H1 (cell line): ENCODE measurements around the gene VPS13C. TPM values are rescaled to one million over a fixed set of nuclear protein-coding genes. Genes with fewer than 3 reads are reported as not detected.

Experiments
- CTCF ChIA-PET: fragments of 300-600 bp; sonication (Branson Sonifier 250); formaldehyde crosslinking; loops from one replicate; lab custom pipeline; 2021; ENCODE audit not compliant: partially characterized antibody; lab: Charles Lee
- POLR2A ChIA-PET: fragments of 300-600 bp; sonication (Branson Sonifier 250); formaldehyde crosslinking; loops from one replicate; lab custom pipeline; 2021; ENCODE audit warnings: inconsistent platforms; ENCODE audit not compliant: partially characterized antibody; lab: Charles Lee
- DNase-seq, 2 experiments: peaks; one replicate each; pipeline versions ENCODE4 v3.0.0 to v3.0.0-alpha.2; 2010 to 2022; ENCODE audit warnings: low spot score in 2 of 2, low read depth in 1 of 2, mixed read lengths in 1 of 2
- FAIRE-seq: peaks from 2 replicates; lab custom pipeline; 2011; peaks lifted over from hg19 to GRCh38; lab: Jason Lieb, UNC
- H2AFZ ChIP-seq: 2 replicates; pipeline ENCODE4 v1.8.1; 2012; ENCODE audit warnings: low read length, inconsistent platforms
- H2AK5ac ChIP-seq: 2 replicates; pipeline ENCODE4 v1.6.1; 2013; ENCODE audit warnings: low read depth, low read length
- H2BK120ac ChIP-seq: replicated peaks from 2 replicates; pipeline ENCODE3; 2013; ENCODE audit warnings: low read depth, low read length, inconsistent platforms
- H2BK12ac ChIP-seq: 2 replicates; pipeline ENCODE4 v1.6.1; 2013; ENCODE audit warnings: low read depth, low read length
- H2BK15ac ChIP-seq: 2 replicates; pipeline ENCODE4 v1.6.1; 2013; ENCODE audit warnings: low read length
- H2BK20ac ChIP-seq: 2 replicates; pipeline ENCODE4 v1.6.1; 2013; ENCODE audit warnings: low read length
- H2BK5ac ChIP-seq: 2 replicates; pipeline ENCODE4 v1.6.1; 2013; ENCODE audit warnings: low read depth, low read length
- H3K14ac ChIP-seq: 2 replicates; pipeline ENCODE4 v1.6.1; 2013; ENCODE audit warnings: inconsistent platforms; ENCODE audit not compliant: insufficient read length
- H3K18ac ChIP-seq: 2 replicates; pipeline ENCODE4 v1.6.1; 2013; ENCODE audit warnings: low read length; ENCODE audit errors: extremely low read depth
- H3K23ac ChIP-seq: 2 replicates; pipeline ENCODE4 v1.6.1; 2013; ENCODE audit warnings: inconsistent platforms; ENCODE audit not compliant: insufficient read length
- H3K23me2 ChIP-seq: 2 replicates; pipeline ENCODE4 v1.6.1; 2013; ENCODE audit warnings: low read depth, low read length
- H3K27ac ChIP-seq: 2 replicates; pipeline ENCODE4 v1.6.1; 2011; ENCODE audit warnings: low read depth, low read length, inconsistent platforms
- H3K27me3 ChIP-seq, 4 experiments: replicated peaks in 1 of 4; 1 replicate in 1 of 4; 2 replicates in 3 of 4; pipeline versions ENCODE4 v1.6.1 to v1.8.1; 2011 to 2013; ENCODE audit warnings: low read length in 3 of 4, mild to moderate bottlenecking in 3 of 4, inconsistent platforms in 2 of 4, mixed read lengths in 2 of 4, moderate library complexity in 1 of 4; ENCODE audit not compliant: control insufficient read depth in 3 of 4, insufficient read depth in 3 of 4; ENCODE audit errors: extremely low read depth in 1 of 4
- H3K36me3 ChIP-seq, 4 experiments: 2 replicates each; pipeline versions ENCODE4 v1.6.1 to v1.8.1; 2011 to 2013; ENCODE audit warnings: mild to moderate bottlenecking in 4 of 4, low read length in 3 of 4, moderate library complexity in 2 of 4, control low read depth in 1 of 4, inconsistent platforms in 1 of 4; ENCODE audit not compliant: insufficient read depth in 4 of 4, control insufficient read depth in 2 of 4
- H3K4ac ChIP-seq: replicated peaks from 2 replicates; pipeline ENCODE3; 2013; ENCODE audit warnings: low read length, low read depth, mixed read lengths, inconsistent platforms; ENCODE audit not compliant: insufficient read length
- H3K4me1 ChIP-seq, 4 experiments: replicated peaks in 1 of 4; 1 replicate in 1 of 4; 2 replicates in 3 of 4; pipeline versions ENCODE4 v1.6.1 to v1.8.1; 2011 to 2013; ENCODE audit warnings: low read length in 3 of 4, inconsistent platforms in 2 of 4, mixed read lengths in 1 of 4; ENCODE audit not compliant: insufficient read depth in 4 of 4, control insufficient read depth in 3 of 4
- H3K4me2 ChIP-seq, 2 experiments: 2 replicates each; pipeline versions ENCODE4 v1.6.1 to v1.8.1; 2011 to 2013; ENCODE audit warnings: low read depth in 2 of 2, low read length in 2 of 2, control low read depth in 1 of 2, inconsistent platforms in 1 of 2, mild to moderate bottlenecking in 1 of 2; ENCODE audit not compliant: insufficient read depth in 1 of 2
- H3K4me3 ChIP-seq, 4 experiments: fragments of 200-600, 300-600 bp in 1 of 4; sonication (generic), shearing (Covaris generic), sonication (Bioruptor Twin) in 1 of 4; 2 replicates each; pipeline versions ENCODE4 v1.5.1 to v1.8.1; 2011 to 2016; ENCODE audit warnings: low read length in 4 of 4, low read depth in 3 of 4, control low read depth in 2 of 4, inconsistent platforms in 2 of 4, mild to moderate bottlenecking in 2 of 4, mixed read lengths in 1 of 4, moderate library complexity in 1 of 4; ENCODE audit not compliant: insufficient read depth in 2 of 4; ENCODE audit errors: extremely low read depth in 1 of 4
- H3K56ac ChIP-seq: replicated peaks from 2 replicates; pipeline ENCODE3; 2013; ENCODE audit warnings: low read depth, mild to moderate bottlenecking, mixed read lengths, low read length, inconsistent platforms; ENCODE audit not compliant: insufficient read length
- H3K79me1 ChIP-seq: 2 replicates; pipeline ENCODE4 v1.6.1; 2013; ENCODE audit warnings: low read depth, low read length, control low read depth
- H3K79me2 ChIP-seq, 2 experiments: 2 replicates each; pipeline versions ENCODE4 v1.6.1 to v1.8.1; 2012 to 2013; ENCODE audit warnings: low read length in 2 of 2, mild to moderate bottlenecking in 2 of 2, inconsistent platforms in 1 of 2; ENCODE audit not compliant: insufficient read depth in 2 of 2, control insufficient read depth in 1 of 2
- H3K9ac ChIP-seq, 4 experiments: replicated peaks in 1 of 4; 1 replicate in 1 of 4; 2 replicates in 3 of 4; pipeline versions ENCODE4 v1.6.1 to v1.8.1; 2011 to 2013; ENCODE audit warnings: low read depth in 3 of 4, low read length in 3 of 4, control low read depth in 2 of 4, mild to moderate bottlenecking in 2 of 4, moderate library complexity in 2 of 4, inconsistent platforms in 1 of 4; ENCODE audit errors: extremely low read depth in 1 of 4
- H3K9me3 ChIP-seq, 2 experiments: 2 replicates each; pipeline versions ENCODE4 v1.6.1 to v1.8.1; 2012 to 2013; ENCODE audit warnings: mild to moderate bottlenecking in 2 of 2, moderate library complexity in 2 of 2, control low read depth in 1 of 2, inconsistent platforms in 1 of 2, low read depth in 1 of 2, low read length in 1 of 2, mixed read lengths in 1 of 2; ENCODE audit not compliant: insufficient read depth in 2 of 2
- H4K20me1 ChIP-seq, 2 experiments: replicated peaks in 1 of 2; 2 replicates each; pipeline versions ENCODE3 to v1.8.1; 2011 to 2013; ENCODE audit warnings: inconsistent platforms in 2 of 2, low read length in 2 of 2, mild to moderate bottlenecking in 1 of 2; ENCODE audit not compliant: insufficient read depth in 2 of 2, control insufficient read depth in 1 of 2
- H4K5ac ChIP-seq: 2 replicates; pipeline ENCODE4 v1.6.1; 2013; ENCODE audit warnings: low read length, low read depth, mixed read lengths, inconsistent platforms; ENCODE audit not compliant: insufficient read length
- H4K8ac ChIP-seq: 2 replicates; pipeline ENCODE4 v1.8.0; 2013; ENCODE audit warnings: mild to moderate bottlenecking, moderate library complexity, low read length, inconsistent platforms; ENCODE audit not compliant: insufficient read depth; ENCODE audit errors: extremely low read depth
- H4K91ac ChIP-seq: replicated peaks from 2 replicates; pipeline ENCODE3; 2013; ENCODE audit warnings: low read length, mixed read lengths, inconsistent platforms; ENCODE audit not compliant: insufficient read length
- FOSL1 ChIP-seq: IDR thresholded peaks from 2 replicates; pipeline ENCODE4 v1.6.1; 2011; ENCODE audit warnings: mild to moderate bottlenecking, low read depth, low read length, moderate library complexity; ENCODE audit not compliant: insufficient read depth
- GABPA ChIP-seq: IDR thresholded peaks from 2 replicates; pipeline ENCODE4 v1.6.1; 2011; ENCODE audit warnings: mild to moderate bottlenecking, low read length, moderate library complexity, borderline replicate concordance; ENCODE audit not compliant: insufficient read depth
- RAD21 ChIP-seq, 2 experiments: IDR thresholded peaks in 1 of 2; conservative IDR thresholded peaks in 1 of 2; 2 replicates each; pipeline ENCODE4 v1.6.1; 2011; ENCODE audit warnings: low read depth in 2 of 2, low read length in 2 of 2, improper control_type of control experiment in 1 of 2, inconsistent platforms in 1 of 2, mild to moderate bottlenecking in 1 of 2, moderate library complexity in 1 of 2
- RBBP5 ChIP-seq: IDR thresholded peaks from 2 replicates; pipeline ENCODE4 v1.7.1; 2012; ENCODE audit warnings: low read depth, mild to moderate bottlenecking, inconsistent platforms, low read length, moderate library complexity, borderline replicate concordance
- RXRA ChIP-seq: IDR thresholded peaks from 2 replicates; pipeline ENCODE4 v1.6.1; 2011; ENCODE audit warnings: low read depth, mild to moderate bottlenecking, low read length, moderate library complexity; ENCODE audit not compliant: insufficient read depth
- TEAD4 ChIP-seq: IDR thresholded peaks from 2 replicates; pipeline ENCODE4 v1.6.1; 2012; ENCODE audit warnings: low read depth, low read length, inconsistent platforms, mixed read lengths
- WGBS, 2 experiments: shearing (Covaris generic) in 1 of 2; methylation state at CpG; one replicate each; pipeline versions ENCODE4 v1.1.6 to v1.1.7; 2013 to 2015; ENCODE audit warnings: low lambda C conversion rate in 2 of 2, mixed read lengths in 2 of 2, inconsistent platforms in 1 of 2, low coverage in 1 of 2, missing lambda C conversion rate in 1 of 2; ENCODE audit not compliant: insufficient replicate concordance in 2 of 2, insufficient coverage in 1 of 2, insufficient read length in 1 of 2; ENCODE audit errors: extremely low coverage in 1 of 2, missing lambda C conversion rate in 1 of 2; 5-methylcytosine and 5-hydroxymethylcytosine counted together
- polyA plus RNA-seq, 7 experiments: library from polyadenylated mRNA; depleted of rRNA in 3 of 7; stranded (reverse) in 5 of 7; unstranded in 2 of 7; fragments of >200 nt in 5 of 7; fragments of 200-250 nt in 2 of 7; gene quantifications; 1 replicate in 5 of 7; 2 replicates in 1 of 7; 4 replicates in 1 of 7; pipeline versions ENCODE4 v1.2.1 to v1.2.3, GENCODE V29; 2011 to 2013; ENCODE audit warnings: missing spikeins in 2 of 7, mixed read lengths in 2 of 7
- total RNA-seq: library from RNA; stranded (reverse); fragmentation: NEBNext Ultra II Directional; extraction: Animal tissue kit (Norgen Biotek cat#: 25700); gene quantifications from 2 replicates; pipeline ENCODE4 v1.2.1, GENCODE V29; 2021
- TF ChIP-seq, protein P1 (sequence below): IDR thresholded peaks from 2 replicates; pipeline ENCODE4 v1.6.1; 2012; ENCODE audit warnings: inconsistent platforms
- TF ChIP-seq, protein P2 (sequence below): IDR thresholded peaks from 2 replicates; pipeline ENCODE4 v1.6.1; 2012; ENCODE audit warnings: inconsistent platforms

VPS13C gene
- total and polyA plus RNA-seq, 2 of the 8 experiments (the other 6 are each of a cell fraction or from before 2014, with no cell fraction given), result 4.8 to 18.8 TPM

DNA sequence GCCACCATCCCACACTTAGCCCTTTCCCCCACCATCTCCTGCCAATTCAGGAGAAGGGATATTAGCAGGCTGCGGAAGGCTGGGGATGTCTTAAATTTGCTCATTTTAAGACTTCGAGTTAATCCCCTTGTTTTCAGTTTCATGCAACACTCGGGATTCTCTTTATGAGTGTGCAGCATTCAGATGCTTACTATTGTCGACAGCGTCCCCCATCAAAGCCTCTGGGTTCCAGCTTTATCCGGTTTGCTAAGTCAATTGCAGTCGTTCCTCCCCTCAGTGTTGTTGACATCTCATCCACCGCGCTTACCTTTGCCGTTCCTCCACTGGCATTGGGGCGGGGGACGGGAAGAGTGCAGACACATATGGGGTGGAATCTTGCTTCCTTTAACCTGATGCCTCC lies 220.2 kb downstream of the VPS13C start:
- Histone ChIP-seq H3K79me1 (no peaks in the 10 kb centered on the region), H3K79me2 (no peaks in the 10 kb centered on the region), H4K5ac (no peak overlapping the region), H3K4me1 (peaks cover 0 to 3% (median 0%) of the 10 kb centered on the region in 4 experiments; a peak in 2 of 7 replicates), H2BK120ac (no peak overlapping the region), H3K4me2 (no peak overlapping the region), H3K9ac (no peak overlapping the region), H2AFZ (peak overlapping the region; percentile 95; the same call in 1 of the 2 replicates), H3K36me3 (no peaks in the 10 kb centered on the region), H3K27me3 (no peaks in the 10 kb centered on the region), H4K8ac (no peak overlapping the region), H2BK12ac (no peak overlapping the region), H3K27ac (no peak overlapping the region), H2AK5ac (no peak overlapping the region), H3K4ac (no peak overlapping the region), H3K9me3 (no peaks in the 10 kb centered on the region), H3K56ac (no peak overlapping the region), H4K91ac (no peak overlapping the region), H2BK20ac (no peak overlapping the region), H3K14ac (no peak overlapping the region), H3K18ac (no peak overlapping the region), H4K20me1 (no peaks in the 10 kb centered on the region), H2BK5ac (no peak overlapping the region), H3K4me3 (no peak overlapping the region), H3K23ac (no peak overlapping the region), H3K23me2 (no peaks in the 10 kb centered on the region), H2BK15ac (no peak overlapping the region)
- no peak for DNase-seq
- no peak for FAIRE-seq
- 93% methylated on average over 12 of the region's 12 CpGs; no CpG with 5 or more reads in 1 of the 2 experiments for WGBS, 2 experiments
- CTCF ChIA-PET, result no interaction called here
- POLR2A ChIA-PET, result no interaction called here
- TF ChIP-seq RXRA (no peak), TEAD4 (no peak), RBBP5 (no peak), FOSL1 (no peak), GABPA (no peak), RAD21 (IDR thresholded peaks at IDR 0.05 in 1 of 2, conservative IDR thresholded peaks at IDR 0.05 in 1 of 2; ENCODE audit: low read depth in 2 of 2, low read length in 2 of 2) (no peak)
- TF ChIP-seq, protein P1, sequence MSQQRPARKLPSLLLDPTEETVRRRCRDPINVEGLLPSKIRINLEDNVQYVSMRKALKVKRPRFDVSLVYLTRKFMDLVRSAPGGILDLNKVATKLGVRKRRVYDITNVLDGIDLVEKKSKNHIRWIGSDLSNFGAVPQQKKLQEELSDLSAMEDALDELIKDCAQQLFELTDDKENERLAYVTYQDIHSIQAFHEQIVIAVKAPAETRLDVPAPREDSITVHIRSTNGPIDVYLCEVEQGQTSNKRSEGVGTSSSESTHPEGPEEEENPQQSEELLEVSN, result no peak
- TF ChIP-seq, protein P2, sequence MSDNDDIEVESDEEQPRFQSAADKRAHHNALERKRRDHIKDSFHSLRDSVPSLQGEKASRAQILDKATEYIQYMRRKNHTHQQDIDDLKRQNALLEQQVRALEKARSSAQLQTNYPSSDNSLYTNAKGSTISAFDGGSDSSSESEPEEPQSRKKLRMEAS, result no peak
